NCI-H2029 (cell line): ENCODE data around the gene KRTCAP3.

Source experiments
- DNase-seq: peaks from one replicate; lab custom pipeline; 2025; lab: John Stamatoyannopoulos, UW

KRTCAP3 gene

GRCh38 chr2:27441226-27441926 lies 805 bp upstream of the KRTCAP3 start:
- DNase-seq, result no peak

DNA sequence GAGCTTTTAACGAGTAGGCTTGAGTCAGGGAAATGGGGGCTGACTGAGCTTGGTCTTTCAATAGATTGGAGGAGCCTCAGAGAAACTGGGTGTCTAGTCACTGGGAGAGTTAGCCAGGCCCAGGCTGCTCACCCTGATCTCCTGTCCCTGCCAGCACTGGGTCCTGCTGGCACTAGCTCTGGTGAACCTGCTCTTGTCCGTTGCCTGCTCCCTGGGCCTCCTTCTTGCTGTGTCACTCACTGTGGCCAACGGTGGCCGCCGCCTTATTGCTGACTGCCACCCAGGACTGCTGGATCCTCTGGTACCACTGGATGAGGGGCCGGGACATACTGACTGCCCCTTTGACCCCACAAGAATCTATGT lies 720 bp downstream of the KRTCAP3 start:
- DNase-seq, result no peak

GRCh38 chr2:27445155-27445554 lies 3.0 kb downstream of the KRTCAP3 start:
- DNase-seq, result no peak

- DNase-seq, result no peak
Observed at GRCh38 chr2:27445615-27446014, 3.4 kb downstream of the KRTCAP3 start.

GRCh38 chr2:27446057-27446456 lies 3.9 kb downstream of the KRTCAP3 start:
- peak; percentile 91 for DNase-seq

- DNase-seq, result no peak
Observed at GRCh38 chr2:27448381-27448780, 6.2 kb downstream of the KRTCAP3 start.

- DNase-seq, result no peak
Observed at GRCh38 chr2:27451095-27451494, 8.9 kb downstream of the KRTCAP3 start.

DNA sequence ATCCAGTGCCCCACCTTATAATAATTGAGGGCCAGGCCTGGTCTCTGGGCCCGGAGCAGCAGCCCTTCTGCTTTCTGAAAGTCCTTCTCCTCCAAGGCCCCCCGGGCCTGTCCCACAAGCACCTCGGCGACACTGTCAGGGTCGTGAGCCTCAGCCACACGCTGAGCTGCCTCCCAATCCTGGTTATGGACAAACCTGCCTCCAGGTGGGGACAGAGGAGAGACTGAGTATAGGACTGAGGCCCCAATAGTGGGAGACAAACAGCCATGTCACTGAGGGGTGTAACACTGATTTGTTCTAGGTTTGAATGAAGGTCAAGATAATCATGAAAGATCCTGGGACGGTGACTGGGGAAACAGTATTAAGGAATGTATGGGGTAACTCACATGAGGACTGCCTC lies 11.8 kb downstream of the KRTCAP3 start:
- DNase-seq, result no peak

GRCh38 chr2:27461118-27461517 lies 18.9 kb downstream of the KRTCAP3 start:
- DNase-seq, result peak; percentile 75

- no peak for DNase-seq
Observed at GRCh38 chr2:27464443-27464842, 22.3 kb downstream of the KRTCAP3 start.

DNA sequence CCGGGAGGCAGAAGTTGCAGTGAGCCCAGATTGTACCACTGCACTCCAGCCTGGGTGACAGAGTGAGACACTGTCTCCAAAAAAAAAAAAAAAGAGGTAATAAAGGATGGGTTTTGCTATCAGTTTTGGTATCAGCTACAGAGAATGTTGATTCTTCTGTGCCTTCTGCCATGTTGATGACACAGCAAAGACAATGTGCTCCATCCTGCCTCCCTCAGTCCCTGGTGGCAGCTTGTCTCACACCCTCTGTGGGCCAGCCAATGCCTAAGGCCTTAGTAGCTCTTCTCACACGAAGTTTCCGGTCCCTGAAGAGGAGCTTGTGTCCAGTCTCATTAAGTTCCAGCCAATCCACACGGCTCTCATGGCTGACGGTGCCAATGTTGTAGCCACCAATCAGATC lies 29.8 kb downstream of the KRTCAP3 start:
- DNase-seq, result no peak

- no peak for DNase-seq
Observed at GRCh38 chr2:27485496-27485895, 43.3 kb downstream of the KRTCAP3 start.

- no peak for DNase-seq
Observed at GRCh38 chr2:27489118-27489497, 46.9 kb downstream of the KRTCAP3 start.

DNA sequence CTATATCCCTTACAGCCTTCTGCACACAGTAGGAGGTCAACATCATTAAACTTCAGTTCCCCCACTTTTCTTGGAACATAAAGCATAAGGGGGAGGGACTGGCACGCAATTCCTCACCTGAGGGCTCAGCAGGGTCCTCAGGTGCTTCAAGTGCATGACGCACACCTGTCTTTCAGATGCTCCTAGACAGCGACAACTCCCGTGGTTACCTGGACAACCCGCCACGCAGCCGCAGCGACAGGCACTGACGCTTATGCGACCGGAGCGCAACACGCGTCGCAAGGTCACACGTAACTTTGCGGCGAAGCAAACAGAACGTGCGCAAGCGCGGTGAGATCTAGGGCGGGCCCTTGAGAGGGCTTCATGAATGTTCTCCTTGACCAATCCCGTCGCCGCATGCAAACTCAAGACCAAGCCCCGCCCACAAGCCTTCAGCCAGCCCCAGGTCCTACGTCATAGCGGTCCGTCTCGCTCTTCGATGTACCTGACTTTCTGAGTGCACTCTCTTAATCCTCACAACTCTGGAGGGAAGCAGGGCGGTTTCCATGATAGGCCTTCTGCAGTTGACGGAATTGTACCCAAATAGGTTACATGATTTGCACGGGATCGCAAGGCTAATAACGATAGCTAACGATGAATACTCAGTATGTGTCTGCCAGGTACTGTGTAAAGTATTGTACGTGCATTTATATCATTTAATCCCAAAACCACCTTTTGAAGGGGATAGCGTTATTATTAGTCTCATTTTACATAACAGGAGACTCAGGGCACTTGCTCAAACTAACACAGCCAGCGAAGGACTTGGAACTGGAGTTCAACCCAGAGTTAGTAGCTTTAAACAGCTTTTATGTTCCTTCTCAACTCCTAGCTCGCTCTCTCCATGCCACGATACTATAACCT lies 47.6 kb downstream of the KRTCAP3 start, which contains the start of gene IFT172:
Gene IFT172 (minus strand): TSS at position 246 of the 900 bp plus-strand sequence. CDS start 90 bp downstream, at position 156.
- DNase-seq, result peak; percentile 99

- DNase-seq, result no peak
Observed at GRCh38 chr2:27492557-27492956, 50.4 kb downstream of the KRTCAP3 start.

- DNase-seq, result no peak
Observed at GRCh38 chr2:27493948-27494283, 51.7 kb downstream of the KRTCAP3 start.
